IMR-90 (cell line): ENCODE data around the gene LRRFIP1. TPM values are rescaled to one million over a fixed set of nuclear protein-coding genes. Genes with fewer than 3 reads are reported as not detected.

ENCODE experiments used
- ATAC-seq: fragments of 200-7000 bp; cut with Tn5 transposase; 2 replicates; pipeline ENCODE4 v1.9.1; 2020; ENCODE audit warnings: low read depth, mild to moderate bottlenecking, moderate library complexity
- BruUV-seq: library from RNA; stranded (reverse); fragments of 400-500 nt; replicated peaks from 2 replicates; lab custom pipeline; 2021; lab: Mats Ljungman, UMichigan
- CTCF ChIA-PET: fragments of 300-600 bp; formaldehyde crosslinking; extraction: SDS; loops from one replicate; lab custom pipeline; 2021; ENCODE audit warnings: antibody characterized with exemption; lab: Yijun Ruan, JAX
- POLR2A ChIA-PET: fragments of 300-600 bp; sonication (Branson Sonifier 250); formaldehyde crosslinking; loops from one replicate; lab custom pipeline; 2022; ENCODE audit warnings: antibody characterized with exemption; ENCODE audit not compliant: unreplicated experiment; lab: Charles Lee
- DNase-seq: peaks from one replicate; pipeline ENCODE4 v3.0.0; 2013
- H2AFZ ChIP-seq: replicated peaks from 2 replicates; pipeline ENCODE3; 2013; ENCODE audit warnings: low read length, mild to moderate bottlenecking; ENCODE audit not compliant: poor library complexity
- H2AK5ac ChIP-seq: 2 replicates; pipeline ENCODE4 v1.6.1; 2013; ENCODE audit warnings: low read depth, low read length, inconsistent platforms
- H2AK9ac ChIP-seq: replicated peaks from 2 replicates; pipeline ENCODE3; 2013; ENCODE audit warnings: mild to moderate bottlenecking, low read depth, low read length, moderate library complexity; ENCODE audit not compliant: poor library complexity
- H2BK120ac ChIP-seq: 2 replicates; pipeline ENCODE4 v1.6.1; 2013; ENCODE audit warnings: low read depth, low read length, inconsistent platforms
- H2BK15ac ChIP-seq: 3 replicates; pipeline ENCODE4 v1.6.1; 2013; ENCODE audit warnings: low read depth, low read length, inconsistent platforms
- H2BK20ac ChIP-seq: 2 replicates; pipeline ENCODE4 v1.6.1; 2013; ENCODE audit warnings: low read depth, mild to moderate bottlenecking, inconsistent platforms, low read length, moderate library complexity
- H2BK5ac ChIP-seq: 2 replicates; pipeline ENCODE4 v1.6.1; 2013; ENCODE audit warnings: mild to moderate bottlenecking, low read depth, low read length, inconsistent platforms; ENCODE audit not compliant: poor library complexity, severe bottlenecking
- H3K14ac ChIP-seq: replicated peaks from 2 replicates; pipeline ENCODE4 v1.6.1; 2013; ENCODE audit warnings: low read depth, low read length, inconsistent platforms
- H3K18ac ChIP-seq: 2 replicates; pipeline ENCODE4 v1.6.1; 2013; ENCODE audit warnings: low read depth, low read length, control low read depth
- H3K23ac ChIP-seq: 2 replicates; pipeline ENCODE4 v1.6.1; 2013; ENCODE audit warnings: low read depth, low read length, inconsistent platforms
- H3K27ac ChIP-seq: 2 replicates; pipeline ENCODE4 v1.5.1; 2013; ENCODE audit warnings: mild to moderate bottlenecking, control low read depth, low read length; ENCODE audit not compliant: insufficient read depth
- H3K27me3 ChIP-seq: 2 replicates; pipeline ENCODE4 v1.6.1; 2013; ENCODE audit warnings: low read length; ENCODE audit not compliant: control insufficient read depth, insufficient read depth
- H3K36me3 ChIP-seq: 2 replicates; pipeline ENCODE4 v1.6.1; 2013; ENCODE audit warnings: low read length, mixed read lengths; ENCODE audit not compliant: control insufficient read depth, insufficient read depth
- H3K4ac ChIP-seq: 2 replicates; pipeline ENCODE4 v1.6.1; 2013; ENCODE audit warnings: low read depth, low read length, inconsistent platforms
- H3K4me1 ChIP-seq: 2 replicates; pipeline ENCODE4 v1.6.1; 2013; ENCODE audit warnings: low read length, mixed read lengths; ENCODE audit not compliant: control insufficient read depth, insufficient read depth
- H3K4me2 ChIP-seq: 2 replicates; pipeline ENCODE4 v1.6.1; 2013; ENCODE audit warnings: low read depth, mild to moderate bottlenecking, control low read depth, low read length, moderate library complexity
- H3K4me3 ChIP-seq: 2 replicates; pipeline ENCODE4 v1.5.1; 2013; ENCODE audit warnings: low read depth, mild to moderate bottlenecking, control low read depth, low read length, moderate library complexity; ENCODE audit not compliant: insufficient read depth
- H3K56ac ChIP-seq: 2 replicates; pipeline ENCODE4 v1.6.1; 2013; ENCODE audit warnings: low read length, inconsistent platforms; ENCODE audit not compliant: insufficient read depth; ENCODE audit errors: extremely low read depth
- H3K79me1 ChIP-seq, 2 experiments: 2 replicates each; pipeline ENCODE4 v1.6.1; 2013; ENCODE audit warnings: low read length in 2 of 2, inconsistent platforms in 1 of 2, low read depth in 1 of 2
- H3K9ac ChIP-seq: 2 replicates; pipeline ENCODE4 v1.6.1; 2013; ENCODE audit warnings: low read depth, low read length, control low read depth
- H3K9me1 ChIP-seq: 2 replicates; pipeline ENCODE4 v1.6.1; 2013; ENCODE audit warnings: low read length, inconsistent platforms; ENCODE audit not compliant: insufficient read depth
- H3K9me3 ChIP-seq: 2 replicates; pipeline ENCODE4 v1.6.1; 2013; ENCODE audit warnings: low read length; ENCODE audit not compliant: control insufficient read depth, insufficient read depth
- H4K20me1 ChIP-seq: 2 replicates; pipeline ENCODE4 v1.6.1; 2013; ENCODE audit warnings: low read length, inconsistent platforms; ENCODE audit not compliant: insufficient read depth
- H4K5ac ChIP-seq: 2 replicates; pipeline ENCODE4 v1.6.1; 2013; ENCODE audit warnings: mild to moderate bottlenecking, low read depth, low read length, control low read depth
- H4K8ac ChIP-seq, 2 experiments: 2 replicates each; pipeline ENCODE4 v1.6.1; 2013; ENCODE audit warnings: low read depth in 2 of 2, low read length in 2 of 2, control low read depth in 1 of 2, inconsistent platforms in 1 of 2
- H4K91ac ChIP-seq: 2 replicates; pipeline ENCODE4 v1.6.1; 2013; ENCODE audit warnings: low read depth, low read length, inconsistent platforms; ENCODE audit not compliant: insufficient read depth
- BHLHE40 ChIP-seq: fragments of 150-350 bp; IDR thresholded peaks from 2 replicates; pipeline ENCODE4 v1.6.1; 2016; ENCODE audit warnings: mild to moderate bottlenecking, low read depth, low read length
- CEBPB ChIP-seq: IDR thresholded peaks from 2 replicates; pipeline ENCODE4 v1.6.1; 2012; ENCODE audit warnings: low read depth, low read length, improper control_type of control experiment
- CHD1 ChIP-seq: IDR thresholded peaks from 2 replicates; pipeline ENCODE4 v1.6.1; 2012; ENCODE audit warnings: low read depth, low read length, improper control_type of control experiment
- CTCF ChIP-seq: conservative IDR thresholded peaks from 2 replicates; pipeline ENCODE4 v1.5.1; 2012; ENCODE audit warnings: mild to moderate bottlenecking, low read depth, low read length, improper control_type of control experiment
- ELK1 ChIP-seq: fragments of 150-350 bp; IDR thresholded peaks from 2 replicates; pipeline ENCODE4 v1.6.1; 2016; ENCODE audit warnings: low read depth, mild to moderate bottlenecking, low read length, moderate library complexity, borderline replicate concordance
- FOS ChIP-seq: fragments of 150-350 bp; IDR thresholded peaks from 2 replicates; pipeline ENCODE4 v1.6.1; 2016; ENCODE audit warnings: low read depth, low read length
- MAFK ChIP-seq: IDR thresholded peaks from 2 replicates; pipeline ENCODE4 v1.6.1; 2012; ENCODE audit warnings: low read depth, low read length, improper control_type of control experiment
- MAZ ChIP-seq: IDR thresholded peaks from 2 replicates; pipeline ENCODE4 v1.6.1; 2012; ENCODE audit warnings: low read depth, mild to moderate bottlenecking, low read length, improper control_type of control experiment, moderate library complexity, borderline replicate concordance
- MXI1 ChIP-seq: IDR thresholded peaks from 2 replicates; pipeline ENCODE4 v1.6.1; 2012; ENCODE audit warnings: low read depth, mild to moderate bottlenecking, low read length, moderate library complexity, borderline replicate concordance
- NFE2L2 ChIP-seq: fragments of 150-350 bp; IDR thresholded peaks from 2 replicates; pipeline ENCODE4 v1.6.1; 2016; ENCODE audit warnings: low read depth, mild to moderate bottlenecking, low read length
- POLR2A ChIP-seq: IDR thresholded peaks from 2 replicates; pipeline ENCODE4 v1.6.1; 2012; ENCODE audit warnings: mild to moderate bottlenecking, low read depth, low read length
- RAD21 ChIP-seq: IDR thresholded peaks from 2 replicates; pipeline ENCODE4 v1.6.1; 2012; ENCODE audit warnings: low read length, improper control_type of control experiment
- RCOR1 ChIP-seq: IDR thresholded peaks from 2 replicates; pipeline ENCODE4 v1.6.1; 2012; ENCODE audit warnings: mild to moderate bottlenecking, low read length, improper control_type of control experiment; ENCODE audit not compliant: insufficient replicate concordance
- RFX5 ChIP-seq: IDR thresholded peaks from 2 replicates; pipeline ENCODE4 v1.8.0; 2012; ENCODE audit warnings: low read depth, mild to moderate bottlenecking, low read length, moderate library complexity
- SMC3 ChIP-seq: fragments of 150-350 bp; IDR thresholded peaks from 2 replicates; pipeline ENCODE4 v1.6.1; 2016; ENCODE audit warnings: low read depth, mild to moderate bottlenecking, antibody characterized with exemption, low read length, moderate library complexity
- USF2 ChIP-seq: fragments of 150-350 bp; IDR thresholded peaks from 2 replicates; pipeline ENCODE4 v1.6.1; 2017; ENCODE audit warnings: mild to moderate bottlenecking, antibody characterized with exemption, low read length, low read depth
- WGBS, 2 experiments: methylation state at CpG; one replicate each; pipeline versions ENCODE4 v1.1.5 to v1.1.7; 2013; ENCODE audit warnings: missing lambda C conversion rate in 2 of 2; ENCODE audit not compliant: insufficient read length in 1 of 2; ENCODE audit errors: extremely low coverage in 2 of 2; 5-methylcytosine and 5-hydroxymethylcytosine counted together
- dilution Hi-C: fragments of 300-500 bp; cut with HindIII; formaldehyde crosslinking; loops from one replicate; pipeline ENCODE4 v1.14.3; 2018; ENCODE audit warnings: low sequenced_read_pairs; ENCODE audit not compliant: unreplicated experiment
- in situ Hi-C: fragments of 300-500 bp; cut with MboI; formaldehyde crosslinking; loops from 3 replicates; pipeline ENCODE4 v1.14.3; 2019; ENCODE audit warnings: low sequenced_read_pairs, inconsistent platforms, mixed read lengths
- intact Hi-C: fragments of 100-400 bp; cut with micrococcal nuclease; formaldehyde crosslinking; loops from 2 replicates; pipeline ENCODE4 v1.10.0; 2022
- polyA plus RNA-seq, 3 experiments: library from polyadenylated mRNA; depleted of rRNA; stranded (reverse); fragments of >200 nt; gene quantifications; 2 replicates each; pipeline ENCODE4 v1.2.3, GENCODE V29; 2012; ENCODE audit warnings: low replicate concordance in 1 of 3
- total RNA-seq: library from RNA; depleted of rRNA; stranded (reverse); fragments of >200 nt; gene quantifications from 2 replicates; pipeline ENCODE4 v1.2.3, GENCODE V29; 2012

The LRRFIP1 gene
- total and polyA plus RNA-seq, 2 of the 4 experiments (the other 2 are of a cell fraction): 52.2 to 54.4 TPM

GRCh38 chr2:237797253-237797652, 169.9 kb downstream of the LRRFIP1 start:
- in situ Hi-C loops (no loop called here), intact Hi-C loops (no loop called here), dilution Hi-C loops (no loop called here)
- ChIA-PET POLR2A (no interaction called here), CTCF (no interaction called here)
- H2AK5ac ChIP-seq: no peak overlapping the region
- no peak overlapping the region for H3K18ac ChIP-seq
- no peak overlapping the region for H2BK5ac ChIP-seq
- H4K5ac ChIP-seq: no peak overlapping the region
- no peak overlapping the region for H2BK120ac ChIP-seq
- no peaks in the 10 kb centered on the region for H3K36me3 ChIP-seq
- H3K14ac ChIP-seq: no peak overlapping the region
- no peaks in the 10 kb centered on the region for H4K20me1 ChIP-seq
- no peak overlapping the region for H3K23ac ChIP-seq
- H2BK15ac ChIP-seq: no peak overlapping the region
- no CpG with 5 or more reads among the region's 3 CpGs for WGBS, 2 experiments
- no peaks in the 10 kb centered on the region for H3K4me1 ChIP-seq
- no peak overlapping the region for H2BK20ac ChIP-seq
- no peak overlapping the region for H3K27ac ChIP-seq
- no peak for TF ChIP-seq NFE2L2
- TF ChIP-seq USF2: no peak
- TF ChIP-seq RAD21: no peak
- no peak for TF ChIP-seq SMC3
- TF ChIP-seq BHLHE40: no peak
- no peak for TF ChIP-seq RFX5
- TF ChIP-seq MXI1: no peak
- TF ChIP-seq RCOR1: no peak
- TF ChIP-seq FOS: no peak
- no peak for TF ChIP-seq POLR2A
- TF ChIP-seq CEBPB: no peak
- no peak for TF ChIP-seq ELK1
- no peak for TF ChIP-seq MAZ
- TF ChIP-seq CTCF: no peak
- TF ChIP-seq MAFK: no peak
- no peak for TF ChIP-seq CHD1
- no peaks in the 10 kb centered on the region for H3K27me3 ChIP-seq
- no peak overlapping the region for H3K4me2 ChIP-seq
- H3K56ac ChIP-seq: no peak overlapping the region
- H3K9me1 ChIP-seq: no peaks in the 10 kb centered on the region
- DNase-seq (no peak), ATAC-seq (no peak)
- no peak overlapping the region for H2AK9ac ChIP-seq
- no peak overlapping the region for H2AFZ ChIP-seq
- H3K4ac ChIP-seq: no peak overlapping the region
- no peak overlapping the region for H3K4me3 ChIP-seq
- no peak overlapping the region for H4K91ac ChIP-seq
- H3K79me1 ChIP-seq: no peaks in the 10 kb centered on the region
- no TSS peak for BruUV-seq
- no peak overlapping the region for H3K9ac ChIP-seq
- H4K8ac ChIP-seq: no peak overlapping the region
- no peaks in the 10 kb centered on the region for H3K9me3 ChIP-seq
